HG02938 (cell line): ENCODE data around the gene TRIO.
A peak's percentile ranks its signal among the peaks of the same experiment; 100 is the strongest.
"Not testable (repeated sequence)": the region's sequence is repeated elsewhere in the genome, so short reads cannot be mapped to it uniquely, and the experiment has no call there.

Experiments
- ATAC-seq: cut with Tn5 transposase; IDR thresholded peaks from one replicate; pipeline ENCODE4 v1.9.1; 2021; ENCODE audit warnings: mild to moderate bottlenecking, moderate library complexity; ENCODE audit not compliant: unreplicated experiment

The TRIO gene

GRCh38 chr5:14142827-14143545 lies at the start of gene TRIO:
TSS of gene TRIO (plus strand) at chr5:14143342. CDS start at chr5:14143726, 384 bp downstream.
- ATAC-seq: peak; percentile 37

DNA sequence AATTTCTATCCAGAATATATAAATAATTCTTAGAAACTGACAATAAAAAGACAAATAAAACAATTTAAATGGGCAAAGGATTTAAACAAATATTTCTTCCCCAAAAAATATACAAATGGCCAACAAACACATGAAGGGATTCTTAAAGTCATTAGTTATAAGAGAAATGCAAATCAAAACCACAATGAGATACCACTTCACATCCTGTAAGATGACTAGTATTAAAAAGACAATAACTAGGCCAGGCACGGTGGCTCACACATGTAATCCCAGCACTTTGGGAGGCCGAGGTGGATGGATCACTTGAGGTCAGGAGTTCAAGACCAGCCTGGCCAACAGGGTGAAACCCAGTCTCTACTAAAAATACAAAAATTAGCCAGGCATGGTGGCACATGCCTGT lies 45.8 kb upstream of the TRIO start:
- ATAC-seq: not testable (repeated sequence)

DNA sequence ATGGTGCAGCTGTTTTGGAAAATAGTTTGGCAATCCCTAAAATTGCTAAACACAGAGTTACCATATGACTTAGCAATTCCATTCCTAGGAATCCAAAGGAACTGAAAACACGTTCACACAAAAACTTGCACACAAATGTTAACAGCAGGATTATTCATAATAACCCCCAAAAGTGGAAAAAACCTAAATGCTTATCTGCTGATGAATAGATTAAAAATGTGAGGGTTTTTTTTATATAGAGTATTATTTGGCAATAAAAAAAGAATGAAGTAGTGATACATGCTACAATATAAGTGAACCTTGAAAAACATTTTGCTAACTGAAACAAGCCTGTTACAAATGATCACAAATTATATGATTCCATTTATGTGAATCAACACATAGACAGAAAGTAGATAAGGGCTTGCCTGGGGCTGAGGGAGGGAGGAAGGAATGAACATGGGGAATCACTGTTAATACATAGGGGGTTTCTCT lies 45.1 kb upstream of the TRIO start:
- no peak for ATAC-seq

- ATAC-seq: no peak
Measured at GRCh38 chr5:14100281-14100680, 42.9 kb upstream of the TRIO start.

- no peak for ATAC-seq
Measured at GRCh38 chr5:14101922-14102321, 41.2 kb upstream of the TRIO start.

GRCh38 chr5:14102666-14103065 lies 40.5 kb upstream of the TRIO start:
- ATAC-seq: no peak

DNA sequence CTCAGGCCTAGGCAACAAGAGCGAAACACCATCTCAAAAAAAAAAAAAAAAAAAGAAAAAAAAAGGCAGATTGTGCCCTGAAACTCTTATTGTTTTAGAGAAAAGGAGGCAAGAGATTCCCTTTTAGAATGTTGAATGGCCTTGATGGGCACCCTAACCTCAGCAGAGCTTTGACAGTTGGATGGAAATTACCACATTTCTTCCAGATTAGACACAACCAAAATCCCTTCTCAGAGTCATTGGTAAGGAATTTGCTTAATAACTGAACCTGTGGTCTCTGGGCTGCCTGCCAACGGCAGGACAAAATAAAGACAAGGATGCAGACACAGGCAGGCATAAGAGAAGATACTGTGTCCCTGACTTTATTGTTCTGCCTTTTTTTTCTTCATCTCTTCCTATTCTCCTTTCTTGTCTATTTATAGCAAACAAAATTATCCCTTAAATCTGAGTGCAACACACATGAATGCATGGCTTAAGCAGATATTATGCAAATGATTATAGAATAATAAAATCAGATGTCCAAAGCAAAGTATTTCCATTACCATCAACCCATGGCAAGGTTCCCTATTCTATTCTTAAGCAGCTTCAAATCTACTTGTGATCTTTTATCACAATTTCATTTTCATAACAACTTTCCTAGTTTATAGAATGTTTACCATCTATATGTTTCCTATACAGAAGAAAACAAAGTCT lies 37.3 kb upstream of the TRIO start:
- no peak for ATAC-seq

GRCh38 chr5:14107536-14107935 lies 35.6 kb upstream of the TRIO start:
- ATAC-seq: no peak

DNA sequence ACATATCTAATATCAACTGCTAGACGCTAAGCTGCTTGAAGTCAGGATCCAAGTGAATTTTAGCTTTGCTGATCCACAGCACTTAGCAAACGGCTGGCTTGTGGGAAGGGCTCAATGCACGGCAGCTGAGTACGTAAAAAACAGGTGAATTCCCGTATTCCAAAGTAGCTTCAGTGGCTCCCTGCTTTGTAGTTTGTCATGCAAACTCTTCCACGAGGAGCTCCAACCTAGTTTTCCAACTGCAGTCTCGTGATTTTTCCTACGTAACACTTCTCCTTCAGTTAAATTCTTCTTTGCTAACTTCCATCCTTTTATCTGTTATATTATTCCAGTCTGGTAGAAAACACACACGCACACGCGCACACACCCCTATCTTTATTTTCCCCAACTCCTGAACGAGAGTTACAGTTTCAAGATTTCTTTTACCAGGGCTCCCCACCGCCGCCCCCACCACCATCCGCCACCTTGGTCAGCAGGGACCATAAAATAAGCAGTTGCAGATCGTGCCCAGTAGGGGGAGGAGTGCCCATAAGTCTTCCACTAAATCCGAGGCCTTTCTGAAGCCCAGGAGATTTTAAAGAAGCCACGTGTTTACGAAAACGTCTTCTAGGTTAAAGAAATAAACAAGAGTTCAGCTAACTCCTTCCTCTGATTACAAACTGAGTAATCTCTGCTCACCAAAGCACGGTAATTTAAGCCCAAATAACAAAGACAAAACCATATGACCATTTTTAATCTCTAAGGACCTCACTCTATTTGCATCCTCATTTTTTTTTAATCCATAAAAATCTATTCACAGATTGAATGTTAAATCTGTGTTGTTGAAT lies 34.8 kb upstream of the TRIO start:
- peak; percentile 72 for ATAC-seq

GRCh38 chr5:14109041-14109747 lies 33.9 kb upstream of the TRIO start:
- ATAC-seq: peak; percentile 81

DNA sequence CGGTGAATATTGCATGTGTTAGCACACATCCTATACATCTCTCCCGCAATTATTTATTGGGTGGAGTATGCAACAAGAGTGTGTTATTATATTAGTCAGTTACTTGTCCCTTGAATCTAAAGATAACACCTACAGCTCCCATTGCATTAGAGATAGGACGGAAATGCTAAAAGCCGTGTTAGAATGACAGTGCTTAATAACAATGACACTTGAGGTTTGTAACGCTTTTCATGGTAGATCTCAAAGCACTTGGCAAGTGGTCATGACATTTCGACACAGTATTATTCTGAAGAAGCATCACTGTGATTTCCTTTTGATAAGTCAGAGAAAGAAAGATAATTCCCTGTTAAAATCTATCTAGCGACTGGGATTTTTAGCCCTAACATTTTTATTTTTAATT lies 33.4 kb upstream of the TRIO start:
- no peak for ATAC-seq

DNA sequence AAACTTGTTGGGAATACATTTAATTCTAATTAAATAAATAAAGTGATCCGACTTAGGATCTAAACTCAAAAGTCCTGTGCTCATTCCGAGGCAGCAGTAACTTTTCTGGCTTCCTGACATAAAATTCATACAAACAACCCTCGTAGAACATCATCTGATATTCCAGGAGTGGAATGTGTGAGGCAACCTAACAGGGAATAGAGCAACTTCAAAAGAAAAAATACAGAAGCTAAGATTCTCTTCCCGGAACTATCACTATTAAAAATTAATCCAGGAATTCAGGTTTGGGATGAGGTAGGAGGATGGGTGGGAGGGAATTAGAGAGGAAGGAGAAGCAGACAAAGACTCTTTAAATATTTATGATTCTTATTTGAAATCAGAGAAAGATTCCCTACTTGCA lies 32.9 kb upstream of the TRIO start:
- no peak for ATAC-seq

- no peak for ATAC-seq
Measured at GRCh38 chr5:14110680-14111079, 32.5 kb upstream of the TRIO start.

- no peak for ATAC-seq
Measured at GRCh38 chr5:14112998-14113652, 30.0 kb upstream of the TRIO start.

- ATAC-seq: no peak
Measured at GRCh38 chr5:14114615-14115251, 28.4 kb upstream of the TRIO start.

DNA sequence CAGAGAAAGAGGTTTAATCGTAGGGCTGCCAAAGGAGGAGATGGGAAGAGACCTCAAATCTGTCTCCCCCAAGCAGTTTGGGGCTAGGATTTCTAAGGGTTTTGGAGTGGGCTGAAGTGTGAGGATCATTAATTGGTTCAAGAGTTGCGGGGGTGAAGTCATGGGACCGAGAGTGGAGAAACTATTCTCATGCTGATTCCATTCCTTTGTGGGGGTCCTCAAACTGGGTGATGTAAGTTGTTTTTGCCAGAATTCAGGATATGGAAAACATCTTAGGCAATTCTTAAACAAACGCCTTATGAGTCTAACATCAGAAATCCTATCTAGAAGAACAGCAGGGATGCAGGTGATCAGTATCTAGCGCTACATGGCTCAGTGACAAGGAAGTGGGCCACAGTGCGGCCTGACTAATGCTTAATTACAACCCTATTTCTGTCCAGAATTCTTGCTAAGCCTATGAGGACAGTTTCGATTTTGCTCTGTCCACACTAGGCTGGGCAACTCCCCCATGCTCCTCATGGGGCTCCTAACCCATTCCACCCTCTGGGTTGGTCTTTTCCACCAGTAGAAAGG lies 27.7 kb upstream of the TRIO start:
- ATAC-seq: no peak

DNA sequence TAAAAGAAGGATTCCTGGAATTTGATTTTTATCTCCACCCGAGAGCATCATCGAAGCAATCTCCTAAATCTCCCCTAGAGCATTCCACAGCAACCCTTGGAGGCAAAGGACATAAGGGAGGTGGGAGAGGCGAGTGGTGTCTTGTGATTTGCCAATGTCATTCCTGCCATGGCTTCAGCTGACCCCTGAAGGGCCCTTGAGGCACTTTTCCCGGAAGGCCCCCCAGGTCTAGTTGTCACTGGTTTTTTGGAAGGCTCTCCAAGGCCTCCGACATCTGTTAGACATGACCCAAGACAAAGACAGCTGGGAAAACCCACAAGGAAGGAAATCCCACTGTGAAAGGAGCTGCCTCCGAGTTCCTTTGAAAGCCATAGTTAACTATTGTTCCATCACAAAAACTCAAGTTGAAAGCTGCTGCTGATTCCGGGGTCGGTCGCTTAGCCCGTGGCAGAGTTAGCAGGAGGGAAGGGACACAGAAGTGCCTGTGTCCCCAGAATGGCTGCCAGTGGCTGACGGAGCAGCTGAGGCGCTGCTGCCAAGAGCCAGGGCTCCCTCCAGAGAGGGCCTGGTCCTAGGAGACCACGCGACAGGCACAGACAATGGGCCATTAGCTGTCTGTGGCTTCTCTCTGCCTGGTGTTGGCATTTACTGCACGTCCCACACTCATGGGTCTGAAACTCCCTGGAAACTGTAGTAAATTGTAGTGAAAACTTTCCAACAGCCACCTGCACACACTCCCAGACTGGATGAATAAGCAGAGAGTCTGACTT lies 24.4 kb upstream of the TRIO start:
- no peak for ATAC-seq

DNA sequence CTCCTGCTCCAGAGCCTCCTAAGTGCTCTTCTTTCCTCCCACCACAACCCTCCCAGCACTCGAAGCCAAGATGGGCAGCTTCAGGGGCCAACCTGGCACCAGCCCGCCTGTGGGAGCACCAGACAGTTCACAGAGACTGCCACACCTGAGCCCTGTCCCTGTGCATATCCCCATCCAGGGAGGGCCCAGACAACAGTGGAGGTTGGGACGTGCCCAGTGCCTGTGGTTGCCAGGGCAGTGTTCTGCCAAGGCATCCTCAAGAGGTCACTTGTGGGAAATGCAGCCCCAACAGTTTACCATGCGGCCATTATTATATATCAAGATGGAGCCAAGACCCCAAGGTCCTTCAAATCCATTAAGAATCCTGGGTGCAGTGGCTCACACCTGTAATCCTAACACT lies 23.0 kb upstream of the TRIO start:
- ATAC-seq: no peak

- no peak for ATAC-seq
Measured at GRCh38 chr5:14121552-14121951, 21.6 kb upstream of the TRIO start.
